IMR-90 (cell line): ENCODE measurements around the gene PTCD1. TPM values are rescaled to one million over a fixed set of nuclear protein-coding genes. Genes with fewer than 3 reads are reported as not detected.

Experiments used
- ATAC-seq: fragments of 200-7000 bp; cut with Tn5 transposase; 2 replicates; pipeline ENCODE4 v1.9.1; 2020; ENCODE audit warnings: low read depth, mild to moderate bottlenecking, moderate library complexity
- BruUV-seq: library from RNA; stranded (reverse); fragments of 400-500 nt; replicated peaks from 2 replicates; lab custom pipeline; 2021; lab: Mats Ljungman, UMichigan
- CTCF ChIA-PET: fragments of 300-600 bp; formaldehyde crosslinking; extraction: SDS; loops from one replicate; lab custom pipeline; 2021; ENCODE audit warnings: antibody characterized with exemption; lab: Yijun Ruan, JAX
- POLR2A ChIA-PET: fragments of 300-600 bp; sonication (Branson Sonifier 250); formaldehyde crosslinking; loops from one replicate; lab custom pipeline; 2022; ENCODE audit warnings: antibody characterized with exemption; ENCODE audit not compliant: unreplicated experiment; lab: Charles Lee
- DNase-seq: peaks from one replicate; pipeline ENCODE4 v3.0.0; 2013
- H2AFZ ChIP-seq: replicated peaks from 2 replicates; pipeline ENCODE3; 2013; ENCODE audit warnings: low read length, mild to moderate bottlenecking; ENCODE audit not compliant: poor library complexity
- H2AK5ac ChIP-seq: 2 replicates; pipeline ENCODE4 v1.6.1; 2013; ENCODE audit warnings: low read depth, low read length, inconsistent platforms
- H2AK9ac ChIP-seq: replicated peaks from 2 replicates; pipeline ENCODE3; 2013; ENCODE audit warnings: mild to moderate bottlenecking, low read depth, low read length, moderate library complexity; ENCODE audit not compliant: poor library complexity
- H2BK120ac ChIP-seq: 2 replicates; pipeline ENCODE4 v1.6.1; 2013; ENCODE audit warnings: low read depth, low read length, inconsistent platforms
- H2BK15ac ChIP-seq: 3 replicates; pipeline ENCODE4 v1.6.1; 2013; ENCODE audit warnings: low read depth, low read length, inconsistent platforms
- H2BK20ac ChIP-seq: 2 replicates; pipeline ENCODE4 v1.6.1; 2013; ENCODE audit warnings: low read depth, mild to moderate bottlenecking, inconsistent platforms, low read length, moderate library complexity
- H2BK5ac ChIP-seq: 2 replicates; pipeline ENCODE4 v1.6.1; 2013; ENCODE audit warnings: mild to moderate bottlenecking, low read depth, low read length, inconsistent platforms; ENCODE audit not compliant: poor library complexity, severe bottlenecking
- H3K14ac ChIP-seq: replicated peaks from 2 replicates; pipeline ENCODE4 v1.6.1; 2013; ENCODE audit warnings: low read depth, low read length, inconsistent platforms
- H3K18ac ChIP-seq: 2 replicates; pipeline ENCODE4 v1.6.1; 2013; ENCODE audit warnings: low read depth, low read length, control low read depth
- H3K23ac ChIP-seq: 2 replicates; pipeline ENCODE4 v1.6.1; 2013; ENCODE audit warnings: low read depth, low read length, inconsistent platforms
- H3K27ac ChIP-seq: 2 replicates; pipeline ENCODE4 v1.5.1; 2013; ENCODE audit warnings: mild to moderate bottlenecking, control low read depth, low read length; ENCODE audit not compliant: insufficient read depth
- H3K27me3 ChIP-seq: 2 replicates; pipeline ENCODE4 v1.6.1; 2013; ENCODE audit warnings: low read length; ENCODE audit not compliant: control insufficient read depth, insufficient read depth
- H3K36me3 ChIP-seq: 2 replicates; pipeline ENCODE4 v1.6.1; 2013; ENCODE audit warnings: low read length, mixed read lengths; ENCODE audit not compliant: control insufficient read depth, insufficient read depth
- H3K4ac ChIP-seq: 2 replicates; pipeline ENCODE4 v1.6.1; 2013; ENCODE audit warnings: low read depth, low read length, inconsistent platforms
- H3K4me1 ChIP-seq: 2 replicates; pipeline ENCODE4 v1.6.1; 2013; ENCODE audit warnings: low read length, mixed read lengths; ENCODE audit not compliant: control insufficient read depth, insufficient read depth
- H3K4me2 ChIP-seq: 2 replicates; pipeline ENCODE4 v1.6.1; 2013; ENCODE audit warnings: low read depth, mild to moderate bottlenecking, control low read depth, low read length, moderate library complexity
- H3K4me3 ChIP-seq: 2 replicates; pipeline ENCODE4 v1.5.1; 2013; ENCODE audit warnings: low read depth, mild to moderate bottlenecking, control low read depth, low read length, moderate library complexity; ENCODE audit not compliant: insufficient read depth
- H3K56ac ChIP-seq: 2 replicates; pipeline ENCODE4 v1.6.1; 2013; ENCODE audit warnings: low read length, inconsistent platforms; ENCODE audit not compliant: insufficient read depth; ENCODE audit errors: extremely low read depth
- H3K79me1 ChIP-seq, 2 experiments: 2 replicates each; pipeline ENCODE4 v1.6.1; 2013; ENCODE audit warnings: low read length in 2 of 2, inconsistent platforms in 1 of 2, low read depth in 1 of 2
- H3K9ac ChIP-seq: 2 replicates; pipeline ENCODE4 v1.6.1; 2013; ENCODE audit warnings: low read depth, low read length, control low read depth
- H3K9me1 ChIP-seq: 2 replicates; pipeline ENCODE4 v1.6.1; 2013; ENCODE audit warnings: low read length, inconsistent platforms; ENCODE audit not compliant: insufficient read depth
- H3K9me3 ChIP-seq: 2 replicates; pipeline ENCODE4 v1.6.1; 2013; ENCODE audit warnings: low read length; ENCODE audit not compliant: control insufficient read depth, insufficient read depth
- H4K20me1 ChIP-seq: 2 replicates; pipeline ENCODE4 v1.6.1; 2013; ENCODE audit warnings: low read length, inconsistent platforms; ENCODE audit not compliant: insufficient read depth
- H4K5ac ChIP-seq: 2 replicates; pipeline ENCODE4 v1.6.1; 2013; ENCODE audit warnings: mild to moderate bottlenecking, low read depth, low read length, control low read depth
- H4K8ac ChIP-seq, 2 experiments: 2 replicates each; pipeline ENCODE4 v1.6.1; 2013; ENCODE audit warnings: low read depth in 2 of 2, low read length in 2 of 2, control low read depth in 1 of 2, inconsistent platforms in 1 of 2
- H4K91ac ChIP-seq: 2 replicates; pipeline ENCODE4 v1.6.1; 2013; ENCODE audit warnings: low read depth, low read length, inconsistent platforms; ENCODE audit not compliant: insufficient read depth
- CEBPB ChIP-seq: IDR thresholded peaks from 2 replicates; pipeline ENCODE4 v1.6.1; 2012; ENCODE audit warnings: low read depth, low read length, improper control_type of control experiment
- MXI1 ChIP-seq: IDR thresholded peaks from 2 replicates; pipeline ENCODE4 v1.6.1; 2012; ENCODE audit warnings: low read depth, mild to moderate bottlenecking, low read length, moderate library complexity, borderline replicate concordance
- POLR2A ChIP-seq: IDR thresholded peaks from 2 replicates; pipeline ENCODE4 v1.6.1; 2012; ENCODE audit warnings: mild to moderate bottlenecking, low read depth, low read length
- RAD21 ChIP-seq: IDR thresholded peaks from 2 replicates; pipeline ENCODE4 v1.6.1; 2012; ENCODE audit warnings: low read length, improper control_type of control experiment
- RCOR1 ChIP-seq: IDR thresholded peaks from 2 replicates; pipeline ENCODE4 v1.6.1; 2012; ENCODE audit warnings: mild to moderate bottlenecking, low read length, improper control_type of control experiment; ENCODE audit not compliant: insufficient replicate concordance
- WGBS, 2 experiments: methylation state at CpG; one replicate each; pipeline versions ENCODE4 v1.1.5 to v1.1.7; 2013; ENCODE audit warnings: missing lambda C conversion rate in 2 of 2; ENCODE audit not compliant: insufficient read length in 1 of 2; ENCODE audit errors: extremely low coverage in 2 of 2; 5-methylcytosine and 5-hydroxymethylcytosine counted together
- dilution Hi-C: fragments of 300-500 bp; cut with HindIII; formaldehyde crosslinking; loops from one replicate; pipeline ENCODE4 v1.14.3; 2018; ENCODE audit warnings: low sequenced_read_pairs; ENCODE audit not compliant: unreplicated experiment
- in situ Hi-C: fragments of 300-500 bp; cut with MboI; formaldehyde crosslinking; loops from 3 replicates; pipeline ENCODE4 v1.14.3; 2019; ENCODE audit warnings: low sequenced_read_pairs, inconsistent platforms, mixed read lengths
- intact Hi-C: fragments of 100-400 bp; cut with micrococcal nuclease; formaldehyde crosslinking; loops from 2 replicates; pipeline ENCODE4 v1.10.0; 2022
- polyA plus RNA-seq, 3 experiments: library from polyadenylated mRNA; depleted of rRNA; stranded (reverse); fragments of >200 nt; gene quantifications; 2 replicates each; pipeline ENCODE4 v1.2.3, GENCODE V29; 2012; ENCODE audit warnings: low replicate concordance in 1 of 3
- total RNA-seq: library from RNA; depleted of rRNA; stranded (reverse); fragments of >200 nt; gene quantifications from 2 replicates; pipeline ENCODE4 v1.2.3, GENCODE V29; 2012
- TF ChIP-seq, protein P1 (sequence below): fragments of 150-350 bp; IDR thresholded peaks from 2 replicates; pipeline ENCODE4 v1.6.1; 2016; ENCODE audit warnings: low read depth, mild to moderate bottlenecking, low read length, moderate library complexity, borderline replicate concordance

PTCD1 gene
- total and polyA plus RNA-seq, 2 of the 4 experiments (the other 2 are of a cell fraction) = 2.2 to 4.0 TPM

- peaks cover 21 to 70% of the 10 kb centered on the region in 2 experiments for H3K79me1 ChIP-seq
- no peak overlapping the region for H3K18ac ChIP-seq
- H2AK5ac ChIP-seq = no peak overlapping the region
- no peak overlapping the region for H3K27ac ChIP-seq
- H2AFZ ChIP-seq = no peak overlapping the region
- no peak overlapping the region for H3K56ac ChIP-seq
- H3K9me3 ChIP-seq = no peaks in the 10 kb centered on the region
- BruUV-seq = no TSS peak
- no peak overlapping the region for H3K4me3 ChIP-seq
- peaks cover 58% of the 10 kb centered on the region for H4K20me1 ChIP-seq
- H2BK20ac ChIP-seq = no peak overlapping the region
- dilution Hi-C loops (no loop called here), in situ Hi-C loops (no loop called here), intact Hi-C loops (no loop called here)
- H3K14ac ChIP-seq = no peak overlapping the region
- DNase-seq (no peak), ATAC-seq (no peak)
- H4K5ac ChIP-seq = no peak overlapping the region
- no peak overlapping the region for H2AK9ac ChIP-seq
- peaks cover 13% of the 10 kb centered on the region for H3K9me1 ChIP-seq
- H3K4me1 ChIP-seq = peaks cover 14% of the 10 kb centered on the region
- H2BK15ac ChIP-seq = no peak overlapping the region
- no peak overlapping the region for H3K4ac ChIP-seq
- H2BK120ac ChIP-seq = no peak overlapping the region
- H3K27me3 ChIP-seq = no peaks in the 10 kb centered on the region
- WGBS, 2 experiments = 88% methylated on average over 8 of the region's 10 CpGs; no CpG with 5 or more reads in 1 of the 2 experiments
- POLR2A ChIA-PET = no interaction called here
- no peak overlapping the region for H3K23ac ChIP-seq
- H3K4me2 ChIP-seq = no peak overlapping the region
- H3K9ac ChIP-seq = no peak overlapping the region
- H2BK5ac ChIP-seq = no peak overlapping the region
- H4K91ac ChIP-seq = no peak overlapping the region
- CTCF ChIA-PET = no interaction called here
- peaks cover 18% of the 10 kb centered on the region for H3K36me3 ChIP-seq
- no peak overlapping the region for H4K8ac ChIP-seq
- TF ChIP-seq, protein P1, sequence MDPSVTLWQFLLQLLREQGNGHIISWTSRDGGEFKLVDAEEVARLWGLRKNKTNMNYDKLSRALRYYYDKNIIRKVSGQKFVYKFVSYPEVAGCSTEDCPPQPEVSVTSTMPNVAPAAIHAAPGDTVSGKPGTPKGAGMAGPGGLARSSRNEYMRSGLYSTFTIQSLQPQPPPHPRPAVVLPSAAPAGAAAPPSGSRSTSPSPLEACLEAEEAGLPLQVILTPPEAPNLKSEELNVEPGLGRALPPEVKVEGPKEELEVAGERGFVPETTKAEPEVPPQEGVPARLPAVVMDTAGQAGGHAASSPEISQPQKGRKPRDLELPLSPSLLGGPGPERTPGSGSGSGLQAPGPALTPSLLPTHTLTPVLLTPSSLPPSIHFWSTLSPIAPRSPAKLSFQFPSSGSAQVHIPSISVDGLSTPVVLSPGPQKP = no peak
- no peak for TF ChIP-seq MXI1
- TF ChIP-seq RAD21 = no peak
- TF ChIP-seq CEBPB = no peak
- no peak for TF ChIP-seq RCOR1
- TF ChIP-seq POLR2A = no peak
Observed at GRCh38 chr7:99383203-99383602, 55.4 kb downstream of the PTCD1 start.
